8988T (cell line): Measurements from ENCODE around the gene MRPL54.
"Not testable (repeated sequence)": the region's sequence is repeated elsewhere in the genome, so short reads cannot be mapped to it uniquely, and the experiment has no call there.

Source experiments
- DNase-seq: peaks from one replicate; pipeline ENCODE4 v3.0.0; 2011

The MRPL54 gene

GRCh38 chr19:3743486-3743885, 19.0 kb upstream of the MRPL54 start:
- peak; percentile 63 for DNase-seq

- DNase-seq = no peak
Observed at GRCh38 chr19:3745363-3746045, 17.0 kb upstream of the MRPL54 start.

- DNase-seq = no peak
Observed at GRCh38 chr19:3746371-3747056, 16.0 kb upstream of the MRPL54 start.

- DNase-seq = no peak
Observed at GRCh38 chr19:3748965-3749364, 13.5 kb upstream of the MRPL54 start.

GRCh38 chr19:3750211-3750610, 12.3 kb upstream of the MRPL54 start:
- DNase-seq = no peak

GRCh38 chr19:3751236-3751635, 11.2 kb upstream of the MRPL54 start:
- no peak for DNase-seq

- no peak for DNase-seq
Observed at GRCh38 chr19:3752492-3752891, 10.0 kb upstream of the MRPL54 start.

- DNase-seq = no peak
Observed at GRCh38 chr19:3753631-3754410, 8.7 kb upstream of the MRPL54 start.

GRCh38 chr19:3757705-3758104, 4.8 kb upstream of the MRPL54 start:
- DNase-seq = not testable (repeated sequence)

- not testable (repeated sequence) for DNase-seq
Observed at GRCh38 chr19:3758297-3758696, 4.2 kb upstream of the MRPL54 start.

GRCh38 chr19:3759482-3760254, 2.8 kb upstream of the MRPL54 start:
- no peak for DNase-seq

- DNase-seq = no peak
Observed at GRCh38 chr19:3760871-3761361, 1.6 kb upstream of the MRPL54 start.

GRCh38 chr19:3761382-3762129, 926 bp upstream of the MRPL54 start, which contains the start of gene APBA3:
APBA3 (minus strand) TSS chr19:3761692; CDS start chr19:3760264, 1,428 bp downstream.
- peak; percentile 80 for DNase-seq

- no peak for DNase-seq
Observed at GRCh38 chr19:3762130-3762473, 380 bp upstream of the MRPL54 start.

- no peak for DNase-seq
Observed at GRCh38 chr19:3765121-3765520, 2.6 kb downstream of the MRPL54 start.

GRCh38 chr19:3765757-3766156, 3.3 kb downstream of the MRPL54 start:
- not testable (repeated sequence) for DNase-seq

GRCh38 chr19:3766520-3766919, 4.0 kb downstream of the MRPL54 start:
- DNase-seq = no peak

GRCh38 chr19:3767050-3767449, 4.6 kb downstream of the MRPL54 start:
- DNase-seq = no peak

- DNase-seq = no peak
Observed at GRCh38 chr19:3768015-3768747, 5.7 kb downstream of the MRPL54 start.

GRCh38 chr19:3768748-3769099, 6.2 kb downstream of the MRPL54 start:
- DNase-seq = no peak

- no peak for DNase-seq
Observed at GRCh38 chr19:3769494-3769893, 7.0 kb downstream of the MRPL54 start.
